ENCODE data around the gene DHFR.

DNA sequence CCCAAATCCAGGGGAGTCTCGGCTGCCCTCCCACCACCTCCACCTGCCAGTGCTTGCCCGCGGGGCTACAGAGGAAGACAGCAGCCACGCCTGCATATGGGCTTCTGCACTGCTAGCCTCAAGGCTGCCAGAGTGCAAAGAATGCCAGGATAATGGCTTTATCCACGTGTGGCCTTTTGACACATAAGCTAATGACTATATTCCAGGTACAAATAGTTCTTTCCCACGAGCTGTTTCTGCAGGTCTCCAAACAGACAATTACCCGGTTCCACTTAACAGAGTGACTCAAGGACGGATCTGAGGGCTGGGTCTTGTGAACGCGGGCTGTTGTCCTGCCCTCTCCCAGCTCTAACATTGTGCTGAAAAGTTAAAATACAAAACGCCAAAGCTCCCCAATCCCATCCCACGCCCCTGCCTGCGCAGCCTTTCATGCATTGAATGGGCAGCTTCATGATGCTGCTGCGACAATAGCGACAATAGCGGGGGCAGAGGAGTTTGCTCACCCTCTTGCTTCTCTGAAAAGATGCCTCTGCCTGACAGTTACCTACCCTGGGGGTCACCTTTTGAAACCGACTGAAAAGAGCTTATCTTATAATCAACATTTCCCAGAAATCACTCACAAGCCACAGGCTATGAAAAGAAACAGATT, 39.4 kb downstream of the DHFR start:
- TF ChIP-seq, protein P1, sequence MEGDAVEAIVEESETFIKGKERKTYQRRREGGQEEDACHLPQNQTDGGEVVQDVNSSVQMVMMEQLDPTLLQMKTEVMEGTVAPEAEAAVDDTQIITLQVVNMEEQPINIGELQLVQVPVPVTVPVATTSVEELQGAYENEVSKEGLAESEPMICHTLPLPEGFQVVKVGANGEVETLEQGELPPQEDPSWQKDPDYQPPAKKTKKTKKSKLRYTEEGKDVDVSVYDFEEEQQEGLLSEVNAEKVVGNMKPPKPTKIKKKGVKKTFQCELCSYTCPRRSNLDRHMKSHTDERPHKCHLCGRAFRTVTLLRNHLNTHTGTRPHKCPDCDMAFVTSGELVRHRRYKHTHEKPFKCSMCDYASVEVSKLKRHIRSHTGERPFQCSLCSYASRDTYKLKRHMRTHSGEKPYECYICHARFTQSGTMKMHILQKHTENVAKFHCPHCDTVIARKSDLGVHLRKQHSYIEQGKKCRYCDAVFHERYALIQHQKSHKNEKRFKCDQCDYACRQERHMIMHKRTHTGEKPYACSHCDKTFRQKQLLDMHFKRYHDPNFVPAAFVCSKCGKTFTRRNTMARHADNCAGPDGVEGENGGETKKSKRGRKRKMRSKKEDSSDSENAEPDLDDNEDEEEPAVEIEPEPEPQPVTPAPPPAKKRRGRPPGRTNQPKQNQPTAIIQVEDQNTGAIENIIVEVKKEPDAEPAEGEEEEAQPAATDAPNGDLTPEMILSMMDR (conservative IDR thresholded peaks at IDR 0.05) = no peak
- TF ChIP-seq ZFX (IDR thresholded peaks at IDR 0.05) = no peak
